T-helper 2 cell treated with Interferon-gamma antibody and Interleukin-4, amounts not matched to agents 100 ng/mL and 5 ng/mL, for 36 hours (primary cell): ENCODE measurements around the gene PKD1L1. TPM values are rescaled to one million over a fixed set of nuclear protein-coding genes. Genes with fewer than 3 reads are reported as not detected.
"Not testable (repeated sequence)": the region's sequence is repeated elsewhere in the genome, so short reads cannot be mapped to it uniquely, and the experiment has no call there.

Source experiments
- intact Hi-C: fragments of 100-400 bp; cut with micrococcal nuclease; formaldehyde crosslinking; loops from one replicate; pipeline ENCODE4 v1.15.1; 2023
- total RNA-seq: library from RNA; stranded (reverse); gene quantifications from 2 replicates; pipeline ENCODE4 v1.2.3, GENCODE V29; 2022

The PKD1L1 gene
- total RNA-seq, 1 donor from 2014 or later, result 0.11 TPM

GRCh38 chr7:47777531-47778152, 170.6 kb downstream of the PKD1L1 start:
- intact Hi-C loops, result no loop called here

- intact Hi-C loops, result no loop called here
Measured at GRCh38 chr7:47776335-47776734, 171.9 kb downstream of the PKD1L1 start.

DNA sequence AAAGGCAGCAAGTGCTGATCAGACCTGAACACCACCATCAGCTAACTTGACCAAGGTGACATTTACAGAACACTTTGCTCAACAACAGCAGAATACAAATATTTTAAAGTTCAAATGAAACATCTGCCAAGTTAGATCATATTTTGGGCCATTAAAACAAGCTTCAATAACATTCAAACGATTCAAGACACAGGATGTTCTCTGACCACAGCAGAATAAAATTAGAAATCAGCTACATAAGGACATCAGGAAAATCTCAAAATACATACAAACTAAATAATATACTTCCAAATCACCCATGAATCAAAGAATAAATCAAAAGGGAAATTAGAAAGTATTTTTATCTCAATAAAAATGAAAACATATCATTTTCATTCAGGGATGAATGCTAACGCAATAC, 173.0 kb downstream of the PKD1L1 start:
- intact Hi-C loops, result no loop called here

GRCh38 chr7:47772492-47772891, 175.8 kb downstream of the PKD1L1 start:
- intact Hi-C loops, result no loop called here

DNA sequence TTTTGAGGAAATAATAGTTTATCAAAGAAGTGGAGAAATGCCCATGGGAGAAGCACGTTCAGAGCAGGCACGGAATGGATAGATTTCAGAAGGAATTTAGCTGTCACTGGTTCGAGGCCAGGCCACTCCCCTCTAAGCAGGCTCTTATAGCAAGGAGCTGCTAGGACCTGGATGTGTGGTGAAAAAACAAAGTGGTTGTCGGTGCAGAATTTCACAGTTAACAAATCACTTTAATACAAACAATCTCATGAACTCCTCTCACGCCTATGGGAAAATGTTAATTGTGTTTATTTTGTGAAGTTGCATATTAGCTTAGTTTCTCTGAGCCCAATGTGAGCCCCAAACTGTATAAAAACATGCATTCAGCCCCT, 176.3 kb downstream of the PKD1L1 start:
- intact Hi-C loops, result no loop called here

DNA sequence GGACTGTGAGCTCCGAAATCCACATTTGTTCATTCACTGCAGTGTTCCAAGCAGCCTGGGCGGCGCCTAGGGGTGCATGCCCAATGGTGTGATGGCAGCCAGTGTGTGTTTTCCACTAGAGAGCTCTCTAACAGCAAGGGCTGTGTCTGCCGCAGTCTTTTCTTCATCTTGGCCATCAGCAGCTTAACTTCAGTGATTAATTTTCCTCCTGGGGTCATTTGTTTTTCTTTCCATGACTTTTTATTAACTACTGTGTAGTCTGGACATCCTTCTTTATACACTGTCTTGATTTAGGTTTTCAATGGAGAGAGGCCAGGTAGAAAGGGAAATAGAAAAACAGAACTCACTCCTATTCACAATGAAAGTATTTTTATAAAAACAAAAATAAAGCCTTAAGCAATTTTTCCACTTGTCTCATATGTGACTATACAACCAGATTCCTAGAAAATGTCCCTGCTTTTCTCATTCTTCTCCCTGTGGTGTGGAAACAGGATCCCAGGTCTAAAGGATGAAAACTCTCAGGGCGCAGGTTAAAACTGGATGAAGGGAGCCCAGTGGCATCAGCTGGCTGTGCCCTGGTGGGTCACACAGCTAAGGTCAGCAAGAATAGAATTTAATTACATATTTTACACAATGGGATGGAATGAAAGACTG, 176.8 kb downstream of the PKD1L1 start:
- intact Hi-C loops, result no loop called here

DNA sequence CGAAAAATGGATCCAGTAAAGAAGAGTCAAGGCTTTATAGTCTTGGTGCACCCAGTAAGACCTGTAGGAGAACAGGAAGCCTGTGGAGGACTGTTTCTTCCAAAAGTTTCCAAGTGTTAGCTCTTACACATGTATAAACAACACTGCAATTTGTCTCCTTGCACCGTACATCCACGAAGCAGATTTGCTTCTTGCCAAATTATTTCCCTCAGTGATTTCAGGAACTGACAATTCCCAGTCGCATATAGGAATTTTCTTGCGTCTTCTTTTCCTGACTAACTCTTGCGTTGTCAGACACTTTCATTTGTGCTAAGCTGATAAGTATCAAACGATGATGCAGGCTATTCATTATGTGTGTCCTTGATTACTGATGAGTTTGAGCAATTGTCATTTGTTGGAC, 182.1 kb downstream of the PKD1L1 start:
- intact Hi-C loops, result no loop called here

DNA sequence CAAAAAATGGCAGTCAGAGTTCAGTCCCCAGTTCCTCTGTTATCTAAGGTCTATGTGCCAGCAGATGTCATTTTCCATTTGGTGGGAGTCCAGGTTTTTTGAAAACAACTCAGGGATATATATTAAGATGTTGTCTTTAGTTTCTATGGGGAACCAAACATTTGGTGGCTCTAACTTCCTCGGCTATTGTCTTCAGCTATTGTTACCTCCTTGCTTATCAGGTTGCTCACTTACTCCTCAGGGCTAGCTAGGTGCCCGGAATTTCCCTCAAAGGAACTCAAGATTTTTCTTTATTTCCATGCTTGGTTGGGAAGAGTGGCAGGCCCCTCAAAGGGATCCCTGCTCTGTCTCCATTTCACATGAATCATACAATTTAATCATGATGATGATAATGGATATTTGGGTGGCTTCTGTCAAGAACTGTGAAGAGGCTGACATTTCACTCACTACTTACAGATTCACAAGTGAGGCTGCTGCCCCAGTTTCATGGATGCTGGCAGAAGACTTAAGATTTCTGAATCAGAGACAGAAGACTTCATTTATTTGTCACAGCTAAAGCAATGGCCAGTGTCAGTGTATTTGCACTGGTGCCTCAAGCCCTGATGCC, 182.8 kb downstream of the PKD1L1 start:
- intact Hi-C loops, result no loop called here

DNA sequence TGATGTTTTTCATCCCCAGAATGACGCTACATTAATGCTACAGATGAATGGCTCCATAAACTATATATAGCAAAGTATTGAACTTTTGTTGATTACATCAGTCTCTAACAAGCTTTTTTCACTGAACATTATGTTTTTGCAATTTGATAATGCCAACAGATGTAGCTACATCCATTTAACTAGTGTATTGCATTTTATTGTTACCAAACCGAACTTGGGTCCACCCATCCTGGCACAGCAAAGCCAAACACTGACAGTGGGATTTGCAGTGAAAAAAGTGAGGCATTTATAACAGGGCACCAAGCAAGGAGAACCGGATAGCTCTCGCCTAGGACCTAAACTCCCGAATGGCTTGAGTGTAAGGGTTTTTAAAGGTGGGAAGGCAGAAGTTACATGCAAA, 183.5 kb downstream of the PKD1L1 start:
- intact Hi-C loops, result no loop called here

DNA sequence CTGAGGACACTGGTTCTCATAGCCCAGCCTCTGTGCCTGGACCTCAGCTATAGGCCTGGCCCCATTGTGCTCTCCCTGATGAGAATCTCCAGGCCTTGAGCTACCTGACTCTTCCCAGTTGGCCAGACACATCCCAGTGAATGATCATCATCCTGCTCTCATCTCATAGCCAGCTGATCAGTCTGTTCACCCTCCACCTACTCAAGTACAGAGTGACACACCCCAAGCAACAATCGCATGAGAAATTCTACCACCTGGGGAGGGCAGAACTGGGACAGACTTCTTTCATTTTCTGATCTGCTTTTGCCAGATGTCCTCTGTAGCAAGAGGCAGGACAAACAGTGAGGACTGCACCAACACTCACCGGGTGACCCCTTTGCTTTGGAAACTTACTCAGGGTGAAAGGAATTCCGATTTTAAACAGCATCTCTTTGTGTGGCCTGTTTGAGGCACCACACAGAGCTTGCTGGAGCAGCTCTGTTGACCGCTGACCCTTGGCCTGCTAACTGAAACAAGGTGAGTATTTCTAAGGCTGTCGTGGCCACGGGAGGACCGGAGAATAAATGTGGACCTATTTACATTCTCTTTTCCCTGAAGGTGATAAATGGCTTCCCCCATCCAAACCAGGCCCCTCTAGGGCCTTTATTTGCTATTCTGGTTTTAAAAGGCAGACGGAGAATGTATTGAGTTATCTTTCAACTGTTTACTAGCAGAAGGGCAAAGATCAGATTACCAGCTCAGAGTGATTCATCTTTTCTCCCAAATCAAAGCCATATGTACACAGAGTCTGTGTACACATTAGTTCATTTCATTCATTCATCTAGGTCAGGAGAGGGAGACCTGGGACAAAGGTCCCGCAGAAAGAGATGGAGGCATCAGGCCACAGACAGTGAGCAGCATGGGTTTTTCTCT, 184.9 kb downstream of the PKD1L1 start:
- intact Hi-C loops, result no loop called here

GRCh38 chr7:47762746-47763062, 185.6 kb downstream of the PKD1L1 start:
- intact Hi-C loops, result no loop called here

- intact Hi-C loops, result no loop called here
Measured at GRCh38 chr7:47762207-47762606, 186.1 kb downstream of the PKD1L1 start.

DNA sequence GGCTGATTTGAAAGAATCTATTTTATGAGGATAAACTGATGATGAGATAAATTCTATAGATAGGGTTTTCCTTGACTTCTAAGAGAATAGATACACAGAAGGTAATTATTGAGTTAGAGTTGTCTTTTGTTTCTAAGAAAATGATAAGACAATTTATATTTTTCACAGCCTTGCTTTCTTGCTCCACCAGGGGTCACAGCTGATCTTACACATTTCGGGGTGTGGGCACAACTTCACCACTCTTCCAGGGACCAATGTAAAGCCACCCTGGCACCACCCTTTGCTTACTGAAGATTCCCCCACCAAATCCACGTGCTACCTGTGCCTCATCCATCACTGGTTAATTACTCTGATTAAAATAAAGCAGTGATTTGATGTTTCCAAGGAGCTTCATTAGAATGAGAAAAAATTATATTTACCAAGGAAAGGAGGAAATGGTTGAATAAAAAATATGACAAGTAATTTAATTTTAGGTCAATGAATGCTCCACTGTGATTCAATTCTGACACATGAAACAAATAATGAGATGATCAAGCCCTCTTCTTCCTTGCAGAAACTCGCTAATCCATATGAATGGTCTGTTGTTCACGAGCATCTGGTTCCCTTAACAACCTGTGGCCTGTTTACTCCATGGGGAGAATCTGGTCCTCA, 189.1 kb downstream of the PKD1L1 start:
- intact Hi-C loops, result no loop called here

DNA sequence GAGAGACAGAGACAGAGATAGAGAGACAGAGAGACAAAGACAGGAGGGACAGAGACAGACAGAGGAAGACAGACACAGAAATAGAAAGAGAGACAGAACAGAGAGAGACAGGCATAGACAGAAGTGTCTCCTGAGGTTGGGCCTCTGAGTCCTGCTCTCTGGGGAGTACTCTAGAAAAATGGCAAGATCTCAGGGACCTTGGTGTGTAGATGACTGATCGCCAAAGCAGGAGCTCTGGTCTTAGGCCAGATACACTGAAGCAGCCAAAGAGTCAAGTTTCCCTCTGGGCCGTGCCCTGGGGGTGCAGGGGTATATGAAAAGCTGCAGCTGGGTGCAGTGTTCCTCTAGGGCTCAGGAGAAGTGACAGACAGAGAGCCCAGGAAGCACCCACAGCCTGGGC, 189.7 kb downstream of the PKD1L1 start:
- intact Hi-C loops, result no loop called here

- intact Hi-C loops, result no loop called here
Measured at GRCh38 chr7:47757921-47758411, 190.3 kb downstream of the PKD1L1 start.

GRCh38 chr7:47756636-47757035, 191.6 kb downstream of the PKD1L1 start:
- intact Hi-C loops, result no loop called here

DNA sequence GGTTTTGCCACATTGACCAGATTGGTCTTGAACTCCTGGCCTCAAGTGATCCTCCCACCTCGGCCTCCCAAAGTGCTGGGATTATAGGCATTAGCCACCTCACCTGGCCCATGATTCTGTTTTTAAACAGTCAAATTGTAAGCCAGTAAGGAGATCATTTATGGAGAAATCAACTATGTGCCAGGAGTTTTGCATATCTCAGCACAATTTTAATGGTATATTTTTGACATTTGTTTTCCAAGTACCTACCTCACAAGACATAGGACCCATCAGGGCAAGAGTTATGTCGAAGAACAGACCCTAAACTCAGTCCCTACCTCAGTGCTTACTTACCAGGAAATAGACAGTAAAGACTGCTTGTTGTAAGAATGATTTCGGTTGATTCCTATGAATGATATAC, 193.0 kb downstream of the PKD1L1 start:
- intact Hi-C loops, result no loop called here

DNA sequence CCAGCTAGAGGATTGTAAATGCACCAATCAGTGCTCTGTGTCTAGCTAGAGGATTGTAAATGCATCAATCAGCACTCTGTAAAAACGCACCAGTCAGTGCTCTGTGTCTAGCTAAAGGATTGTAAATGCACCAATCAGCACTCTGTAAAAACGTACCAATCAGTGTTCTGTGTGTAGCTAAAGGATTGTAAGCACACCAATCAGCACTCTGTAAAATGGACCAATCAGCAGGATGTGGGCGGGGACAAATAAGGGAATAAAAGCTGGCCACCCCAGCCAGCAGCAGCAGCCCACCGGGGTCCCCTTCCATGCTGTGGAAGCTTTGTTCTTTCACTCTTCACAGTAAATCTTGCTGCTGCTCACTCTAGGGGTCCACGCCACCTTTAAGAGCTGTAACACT, 196.5 kb downstream of the PKD1L1 start:
- intact Hi-C loops, result not testable (repeated sequence)

DNA sequence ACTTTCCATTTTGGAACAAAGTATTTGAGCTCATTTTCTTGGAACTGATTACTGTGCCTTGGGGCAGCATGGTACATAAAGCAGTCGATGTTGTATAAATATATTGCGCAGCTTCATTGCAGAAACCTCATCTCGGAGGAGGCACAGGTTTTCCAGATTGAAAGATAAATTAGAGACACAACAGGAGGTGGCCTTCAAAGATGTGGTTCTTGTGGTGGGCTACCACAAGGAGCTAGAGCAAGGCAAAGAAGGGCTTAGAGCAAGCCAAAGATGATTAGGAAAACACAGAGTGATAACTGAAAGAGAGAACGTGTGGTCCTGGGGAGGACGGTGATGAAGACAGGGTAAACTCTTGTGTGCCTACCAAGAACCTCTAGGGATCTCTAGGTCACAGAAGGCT, 197.2 kb downstream of the PKD1L1 start:
- intact Hi-C loops, result no loop called here

DNA sequence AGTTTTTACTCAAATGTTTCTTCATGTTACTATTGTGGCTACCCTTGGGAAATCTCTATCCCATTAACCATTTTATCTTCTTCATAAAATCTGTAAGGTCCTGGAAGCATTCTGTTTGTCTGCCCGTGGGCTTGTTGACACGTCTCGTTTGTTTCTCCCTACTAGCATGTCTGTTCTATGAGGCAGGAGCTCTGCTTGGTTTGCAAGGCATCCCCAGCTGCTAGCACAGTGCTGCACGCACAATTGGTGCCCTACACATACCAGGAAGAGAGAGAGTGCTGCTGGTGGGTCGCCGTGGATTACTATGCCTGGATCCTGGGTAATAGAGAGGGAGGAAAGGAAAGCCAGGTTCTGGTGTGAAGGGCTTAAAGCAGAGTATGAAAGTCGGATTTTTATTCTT, 200.2 kb downstream of the PKD1L1 start:
- intact Hi-C loops, result no loop called here

DNA sequence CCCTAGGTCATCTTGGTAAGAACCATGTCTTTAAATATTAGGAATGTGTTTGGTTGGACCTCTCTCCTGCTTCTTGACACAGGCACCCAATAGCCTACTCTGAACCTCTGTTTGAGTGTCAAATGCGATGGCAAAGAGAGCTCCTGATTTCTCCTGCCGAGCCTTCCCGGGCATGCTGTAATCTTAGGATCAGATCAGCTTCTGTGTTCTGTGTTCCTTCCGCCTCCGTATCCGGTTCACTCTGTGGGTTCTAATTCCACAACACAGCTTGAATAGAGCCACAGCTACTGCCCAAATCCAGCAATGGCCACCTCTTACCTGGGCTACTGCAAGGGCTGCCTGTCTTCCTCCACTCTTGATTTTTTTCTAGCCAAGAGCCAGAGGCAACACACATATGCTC, 201.1 kb downstream of the PKD1L1 start:
- intact Hi-C loops, result no loop called here
